ENCODE data around the gene E2F6. TPM values are rescaled to one million over a fixed set of nuclear protein-coding genes. Genes with fewer than 3 reads are reported as not detected.

Gene E2F6
- total and polyA plus RNA-seq, 2 experiments from 2014 or later = 13.8 to 23.1 TPM

- TF ChIP-seq EZH2 (IDR thresholded peaks at IDR 0.05; ENCODE audit: borderline replicate concordance) (no peak), CTCF (IDR thresholded peaks at IDR 0.05; ENCODE audit: poor library complexity) (no peak), EZH2phosphoT487 (IDR thresholded peaks at IDR 0.05; ENCODE audit: low read depth, severe bottlenecking, unreplicated experiment) (peak; percentile 95)
- WGBS (ENCODE audit: low lambda C conversion rate, missing lambda C conversion rate) = 46% methylated on average over 7 of the region's 7 CpGs
- DNase-seq (ENCODE audit: low spot score) = no peak
- no peak overlapping the region for H2AFZ ChIP-seq
- H3K9me3 ChIP-seq (ENCODE audit: low read depth) = no peaks in the 10 kb centered on the region
- H3K4me2 ChIP-seq = peak overlapping the region; percentile 96
- peaks cover 11% of the 10 kb centered on the region for H3K4me1 ChIP-seq (ENCODE audit: insufficient read depth)
- no peaks in the 10 kb centered on the region for H3K9me2 ChIP-seq (replicated peaks; ENCODE audit: insufficient read depth)
- no peaks in the 10 kb centered on the region for H3K36me3 ChIP-seq (replicated peaks; ENCODE audit: insufficient read depth, low read depth)
- H3K27me3 ChIP-seq = peaks cover 25% of the 10 kb centered on the region
- H3K79me2 ChIP-seq = peaks cover 27% of the 10 kb centered on the region
- H4K20me1 ChIP-seq (ENCODE audit: insufficient read depth, poor library complexity, severe bottlenecking) = no peaks in the 10 kb centered on the region
- no peak overlapping the region for H3K27ac ChIP-seq
- H3K4me3 ChIP-seq = no peak overlapping the region
Observed at GRCh38 chr2:11483806-11484617, 18.1 kb upstream of the E2F6 start.

- Histone ChIP-seq H3K36me3 (replicated peaks; ENCODE audit: insufficient read depth, low read depth) (no peaks in the 10 kb centered on the region), H3K27ac (no peak overlapping the region)
Observed at GRCh38 chr2:11482473-11483035, 16.6 kb upstream of the E2F6 start.

GRCh38 chr2:11481789-11482472 lies 16.0 kb upstream of the E2F6 start:
- no peak for DNase-seq (ENCODE audit: low spot score)
- Histone ChIP-seq H3K79me2 (peaks cover 16% of the 10 kb centered on the region), H3K9me3 (ENCODE audit: low read depth) (no peaks in the 10 kb centered on the region), H3K36me3 (replicated peaks; ENCODE audit: insufficient read depth, low read depth) (no peaks in the 10 kb centered on the region), H3K9me2 (replicated peaks; ENCODE audit: insufficient read depth) (no peaks in the 10 kb centered on the region), H3K4me2 (peak overlapping the region; percentile 96), H3K4me3 (peak overlapping the region; percentile 60), H3K27ac (peak overlapping the region; percentile 36), H3K4me1 (ENCODE audit: insufficient read depth) (peaks cover 11% of the 10 kb centered on the region), H4K20me1 (ENCODE audit: insufficient read depth, poor library complexity, severe bottlenecking) (no peaks in the 10 kb centered on the region), H3K27me3 (peaks cover 25% of the 10 kb centered on the region), H2AFZ (peak overlapping the region; percentile 68)
- WGBS (ENCODE audit: low lambda C conversion rate, missing lambda C conversion rate) = 36% methylated on average over 39 of the region's 61 CpGs
- TF ChIP-seq EZH2 (IDR thresholded peaks at IDR 0.05; ENCODE audit: borderline replicate concordance) (peak; percentile 50), EZH2phosphoT487 (IDR thresholded peaks at IDR 0.05; ENCODE audit: low read depth, severe bottlenecking, unreplicated experiment) (no peak)

More at GRCh38 chr2:11482473-11483035, 16.6 kb upstream of the E2F6 start:
- Histone ChIP-seq H4K20me1 (ENCODE audit: insufficient read depth, poor library complexity, severe bottlenecking) (no peaks in the 10 kb centered on the region), H2AFZ (peak overlapping the region; percentile 68), H3K9me3 (ENCODE audit: low read depth) (no peaks in the 10 kb centered on the region), H3K4me3 (peak overlapping the region; percentile 60), H3K4me2 (peak overlapping the region; percentile 96), H3K27me3 (peaks cover 25% of the 10 kb centered on the region), H3K9me2 (replicated peaks; ENCODE audit: insufficient read depth) (no peaks in the 10 kb centered on the region), H3K4me1 (ENCODE audit: insufficient read depth) (peaks cover 11% of the 10 kb centered on the region), H3K79me2 (peaks cover 22% of the 10 kb centered on the region)
- peak; percentile 53 for DNase-seq (ENCODE audit: low spot score)
- TF ChIP-seq EZH2phosphoT487 (IDR thresholded peaks at IDR 0.05; ENCODE audit: low read depth, severe bottlenecking, unreplicated experiment) (no peak), EZH2 (IDR thresholded peaks at IDR 0.05; ENCODE audit: borderline replicate concordance) (peak; percentile 26), CTCF (IDR thresholded peaks at IDR 0.05; ENCODE audit: poor library complexity) (peak; percentile 2)
- WGBS (ENCODE audit: low lambda C conversion rate, missing lambda C conversion rate) = 4% methylated on average over 23 of the region's 70 CpGs
